IMR-90 (cell line): Measurements from ENCODE around the gene CARF. TPM values are rescaled to one million over a fixed set of nuclear protein-coding genes. Genes with fewer than 3 reads are reported as not detected.

ENCODE experiments used
- ATAC-seq: fragments of 200-7000 bp; cut with Tn5 transposase; 2 replicates; pipeline ENCODE4 v1.9.1; 2020; ENCODE audit warnings: low read depth, mild to moderate bottlenecking, moderate library complexity
- BruUV-seq: library from RNA; stranded (reverse); fragments of 400-500 nt; replicated peaks from 2 replicates; lab custom pipeline; 2021; lab: Mats Ljungman, UMichigan
- CTCF ChIA-PET: fragments of 300-600 bp; formaldehyde crosslinking; extraction: SDS; loops from one replicate; lab custom pipeline; 2021; ENCODE audit warnings: antibody characterized with exemption; lab: Yijun Ruan, JAX
- POLR2A ChIA-PET: fragments of 300-600 bp; sonication (Branson Sonifier 250); formaldehyde crosslinking; loops from one replicate; lab custom pipeline; 2022; ENCODE audit warnings: antibody characterized with exemption; ENCODE audit not compliant: unreplicated experiment; lab: Charles Lee
- DNase-seq: peaks from one replicate; pipeline ENCODE4 v3.0.0; 2013
- H2AFZ ChIP-seq: replicated peaks from 2 replicates; pipeline ENCODE3; 2013; ENCODE audit warnings: low read length, mild to moderate bottlenecking; ENCODE audit not compliant: poor library complexity
- H2AK5ac ChIP-seq: 2 replicates; pipeline ENCODE4 v1.6.1; 2013; ENCODE audit warnings: low read depth, low read length, inconsistent platforms
- H2AK9ac ChIP-seq: replicated peaks from 2 replicates; pipeline ENCODE3; 2013; ENCODE audit warnings: mild to moderate bottlenecking, low read depth, low read length, moderate library complexity; ENCODE audit not compliant: poor library complexity
- H2BK120ac ChIP-seq: 2 replicates; pipeline ENCODE4 v1.6.1; 2013; ENCODE audit warnings: low read depth, low read length, inconsistent platforms
- H2BK15ac ChIP-seq: 3 replicates; pipeline ENCODE4 v1.6.1; 2013; ENCODE audit warnings: low read depth, low read length, inconsistent platforms
- H2BK20ac ChIP-seq: 2 replicates; pipeline ENCODE4 v1.6.1; 2013; ENCODE audit warnings: low read depth, mild to moderate bottlenecking, inconsistent platforms, low read length, moderate library complexity
- H2BK5ac ChIP-seq: 2 replicates; pipeline ENCODE4 v1.6.1; 2013; ENCODE audit warnings: mild to moderate bottlenecking, low read depth, low read length, inconsistent platforms; ENCODE audit not compliant: poor library complexity, severe bottlenecking
- H3K14ac ChIP-seq: replicated peaks from 2 replicates; pipeline ENCODE4 v1.6.1; 2013; ENCODE audit warnings: low read depth, low read length, inconsistent platforms
- H3K18ac ChIP-seq: 2 replicates; pipeline ENCODE4 v1.6.1; 2013; ENCODE audit warnings: low read depth, low read length, control low read depth
- H3K23ac ChIP-seq: 2 replicates; pipeline ENCODE4 v1.6.1; 2013; ENCODE audit warnings: low read depth, low read length, inconsistent platforms
- H3K27ac ChIP-seq: 2 replicates; pipeline ENCODE4 v1.5.1; 2013; ENCODE audit warnings: mild to moderate bottlenecking, control low read depth, low read length; ENCODE audit not compliant: insufficient read depth
- H3K27me3 ChIP-seq: 2 replicates; pipeline ENCODE4 v1.6.1; 2013; ENCODE audit warnings: low read length; ENCODE audit not compliant: control insufficient read depth, insufficient read depth
- H3K36me3 ChIP-seq: 2 replicates; pipeline ENCODE4 v1.6.1; 2013; ENCODE audit warnings: low read length, mixed read lengths; ENCODE audit not compliant: control insufficient read depth, insufficient read depth
- H3K4ac ChIP-seq: 2 replicates; pipeline ENCODE4 v1.6.1; 2013; ENCODE audit warnings: low read depth, low read length, inconsistent platforms
- H3K4me1 ChIP-seq: 2 replicates; pipeline ENCODE4 v1.6.1; 2013; ENCODE audit warnings: low read length, mixed read lengths; ENCODE audit not compliant: control insufficient read depth, insufficient read depth
- H3K4me2 ChIP-seq: 2 replicates; pipeline ENCODE4 v1.6.1; 2013; ENCODE audit warnings: low read depth, mild to moderate bottlenecking, control low read depth, low read length, moderate library complexity
- H3K4me3 ChIP-seq: 2 replicates; pipeline ENCODE4 v1.5.1; 2013; ENCODE audit warnings: low read depth, mild to moderate bottlenecking, control low read depth, low read length, moderate library complexity; ENCODE audit not compliant: insufficient read depth
- H3K56ac ChIP-seq: 2 replicates; pipeline ENCODE4 v1.6.1; 2013; ENCODE audit warnings: low read length, inconsistent platforms; ENCODE audit not compliant: insufficient read depth; ENCODE audit errors: extremely low read depth
- H3K79me1 ChIP-seq, 2 experiments: 2 replicates each; pipeline ENCODE4 v1.6.1; 2013; ENCODE audit warnings: low read length in 2 of 2, inconsistent platforms in 1 of 2, low read depth in 1 of 2
- H3K9ac ChIP-seq: 2 replicates; pipeline ENCODE4 v1.6.1; 2013; ENCODE audit warnings: low read depth, low read length, control low read depth
- H3K9me1 ChIP-seq: 2 replicates; pipeline ENCODE4 v1.6.1; 2013; ENCODE audit warnings: low read length, inconsistent platforms; ENCODE audit not compliant: insufficient read depth
- H3K9me3 ChIP-seq: 2 replicates; pipeline ENCODE4 v1.6.1; 2013; ENCODE audit warnings: low read length; ENCODE audit not compliant: control insufficient read depth, insufficient read depth
- H4K20me1 ChIP-seq: 2 replicates; pipeline ENCODE4 v1.6.1; 2013; ENCODE audit warnings: low read length, inconsistent platforms; ENCODE audit not compliant: insufficient read depth
- H4K5ac ChIP-seq: 2 replicates; pipeline ENCODE4 v1.6.1; 2013; ENCODE audit warnings: mild to moderate bottlenecking, low read depth, low read length, control low read depth
- H4K8ac ChIP-seq, 2 experiments: 2 replicates each; pipeline ENCODE4 v1.6.1; 2013; ENCODE audit warnings: low read depth in 2 of 2, low read length in 2 of 2, control low read depth in 1 of 2, inconsistent platforms in 1 of 2
- H4K91ac ChIP-seq: 2 replicates; pipeline ENCODE4 v1.6.1; 2013; ENCODE audit warnings: low read depth, low read length, inconsistent platforms; ENCODE audit not compliant: insufficient read depth
- BHLHE40 ChIP-seq: fragments of 150-350 bp; IDR thresholded peaks from 2 replicates; pipeline ENCODE4 v1.6.1; 2016; ENCODE audit warnings: mild to moderate bottlenecking, low read depth, low read length
- CEBPB ChIP-seq: IDR thresholded peaks from 2 replicates; pipeline ENCODE4 v1.6.1; 2012; ENCODE audit warnings: low read depth, low read length, improper control_type of control experiment
- CHD1 ChIP-seq: IDR thresholded peaks from 2 replicates; pipeline ENCODE4 v1.6.1; 2012; ENCODE audit warnings: low read depth, low read length, improper control_type of control experiment
- CTCF ChIP-seq: conservative IDR thresholded peaks from 2 replicates; pipeline ENCODE4 v1.5.1; 2012; ENCODE audit warnings: mild to moderate bottlenecking, low read depth, low read length, improper control_type of control experiment
- ELK1 ChIP-seq: fragments of 150-350 bp; IDR thresholded peaks from 2 replicates; pipeline ENCODE4 v1.6.1; 2016; ENCODE audit warnings: low read depth, mild to moderate bottlenecking, low read length, moderate library complexity, borderline replicate concordance
- FOS ChIP-seq: fragments of 150-350 bp; IDR thresholded peaks from 2 replicates; pipeline ENCODE4 v1.6.1; 2016; ENCODE audit warnings: low read depth, low read length
- MAFK ChIP-seq: IDR thresholded peaks from 2 replicates; pipeline ENCODE4 v1.6.1; 2012; ENCODE audit warnings: low read depth, low read length, improper control_type of control experiment
- MAZ ChIP-seq: IDR thresholded peaks from 2 replicates; pipeline ENCODE4 v1.6.1; 2012; ENCODE audit warnings: low read depth, mild to moderate bottlenecking, low read length, improper control_type of control experiment, moderate library complexity, borderline replicate concordance
- MXI1 ChIP-seq: IDR thresholded peaks from 2 replicates; pipeline ENCODE4 v1.6.1; 2012; ENCODE audit warnings: low read depth, mild to moderate bottlenecking, low read length, moderate library complexity, borderline replicate concordance
- NFE2L2 ChIP-seq: fragments of 150-350 bp; IDR thresholded peaks from 2 replicates; pipeline ENCODE4 v1.6.1; 2016; ENCODE audit warnings: low read depth, mild to moderate bottlenecking, low read length
- POLR2A ChIP-seq: IDR thresholded peaks from 2 replicates; pipeline ENCODE4 v1.6.1; 2012; ENCODE audit warnings: mild to moderate bottlenecking, low read depth, low read length
- RAD21 ChIP-seq: IDR thresholded peaks from 2 replicates; pipeline ENCODE4 v1.6.1; 2012; ENCODE audit warnings: low read length, improper control_type of control experiment
- RCOR1 ChIP-seq: IDR thresholded peaks from 2 replicates; pipeline ENCODE4 v1.6.1; 2012; ENCODE audit warnings: mild to moderate bottlenecking, low read length, improper control_type of control experiment; ENCODE audit not compliant: insufficient replicate concordance
- RFX5 ChIP-seq: IDR thresholded peaks from 2 replicates; pipeline ENCODE4 v1.8.0; 2012; ENCODE audit warnings: low read depth, mild to moderate bottlenecking, low read length, moderate library complexity
- SMC3 ChIP-seq: fragments of 150-350 bp; IDR thresholded peaks from 2 replicates; pipeline ENCODE4 v1.6.1; 2016; ENCODE audit warnings: low read depth, mild to moderate bottlenecking, antibody characterized with exemption, low read length, moderate library complexity
- WGBS, 2 experiments: methylation state at CpG; one replicate each; pipeline versions ENCODE4 v1.1.5 to v1.1.7; 2013; ENCODE audit warnings: missing lambda C conversion rate in 2 of 2; ENCODE audit not compliant: insufficient read length in 1 of 2; ENCODE audit errors: extremely low coverage in 2 of 2; 5-methylcytosine and 5-hydroxymethylcytosine counted together
- dilution Hi-C: fragments of 300-500 bp; cut with HindIII; formaldehyde crosslinking; loops from one replicate; pipeline ENCODE4 v1.14.3; 2018; ENCODE audit warnings: low sequenced_read_pairs; ENCODE audit not compliant: unreplicated experiment
- in situ Hi-C: fragments of 300-500 bp; cut with MboI; formaldehyde crosslinking; loops from 3 replicates; pipeline ENCODE4 v1.14.3; 2019; ENCODE audit warnings: low sequenced_read_pairs, inconsistent platforms, mixed read lengths
- intact Hi-C: fragments of 100-400 bp; cut with micrococcal nuclease; formaldehyde crosslinking; loops from 2 replicates; pipeline ENCODE4 v1.10.0; 2022
- polyA plus RNA-seq, 3 experiments: library from polyadenylated mRNA; depleted of rRNA; stranded (reverse); fragments of >200 nt; gene quantifications; 2 replicates each; pipeline ENCODE4 v1.2.3, GENCODE V29; 2012; ENCODE audit warnings: low replicate concordance in 1 of 3
- total RNA-seq: library from RNA; depleted of rRNA; stranded (reverse); fragments of >200 nt; gene quantifications from 2 replicates; pipeline ENCODE4 v1.2.3, GENCODE V29; 2012
- TF ChIP-seq, protein P1 (sequence below): fragments of 150-350 bp; IDR thresholded peaks from 2 replicates; pipeline ENCODE4 v1.6.1; 2017; ENCODE audit warnings: mild to moderate bottlenecking, antibody characterized with exemption, low read length, low read depth

Gene CARF
- total and polyA plus RNA-seq, 2 of the 4 experiments (the other 2 are of a cell fraction): 2.4 to 5.6 TPM

GRCh38 chr2:202960524-202960923 lies 48.4 kb downstream of the CARF start:
- Histone ChIP-seq H4K8ac (no peak overlapping the region), H3K27ac (no peak overlapping the region), H4K20me1 (no peaks in the 10 kb centered on the region), H3K4me1 (no peaks in the 10 kb centered on the region), H2BK15ac (no peak overlapping the region), H3K9me3 (no peaks in the 10 kb centered on the region), H2BK5ac (no peak overlapping the region), H2AK9ac (no peak overlapping the region), H3K4me2 (no peak overlapping the region), H3K4me3 (no peak overlapping the region), H2BK120ac (no peak overlapping the region), H4K5ac (no peak overlapping the region), H4K91ac (no peak overlapping the region), H3K9ac (no peak overlapping the region), H3K36me3 (no peaks in the 10 kb centered on the region), H3K27me3 (no peaks in the 10 kb centered on the region), H2BK20ac (no peak overlapping the region), H3K23ac (no peak overlapping the region), H3K18ac (no peak overlapping the region), H3K14ac (no peak overlapping the region), H3K9me1 (no peaks in the 10 kb centered on the region), H3K56ac (no peak overlapping the region), H2AFZ (no peak overlapping the region), H3K79me1 (no peaks in the 10 kb centered on the region), H2AK5ac (no peak overlapping the region), H3K4ac (no peak overlapping the region)
- no peak for TF ChIP-seq FOS
- no peak for TF ChIP-seq CEBPB
- no peak for TF ChIP-seq ELK1
- no peak for TF ChIP-seq NFE2L2
- TF ChIP-seq SMC3: no peak
- TF ChIP-seq RAD21: no peak
- TF ChIP-seq CHD1: no peak
- TF ChIP-seq, protein P1, sequence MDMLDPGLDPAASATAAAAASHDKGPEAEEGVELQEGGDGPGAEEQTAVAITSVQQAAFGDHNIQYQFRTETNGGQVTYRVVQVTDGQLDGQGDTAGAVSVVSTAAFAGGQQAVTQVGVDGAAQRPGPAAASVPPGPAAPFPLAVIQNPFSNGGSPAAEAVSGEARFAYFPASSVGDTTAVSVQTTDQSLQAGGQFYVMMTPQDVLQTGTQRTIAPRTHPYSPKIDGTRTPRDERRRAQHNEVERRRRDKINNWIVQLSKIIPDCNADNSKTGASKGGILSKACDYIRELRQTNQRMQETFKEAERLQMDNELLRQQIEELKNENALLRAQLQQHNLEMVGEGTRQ: no peak
- TF ChIP-seq MXI1: no peak
- no peak for TF ChIP-seq MAZ
- no peak for TF ChIP-seq BHLHE40
- TF ChIP-seq RCOR1: no peak
- no peak for TF ChIP-seq RFX5
- no peak for TF ChIP-seq CTCF
- no peak for TF ChIP-seq MAFK
- TF ChIP-seq POLR2A: no peak
- ATAC-seq (no peak), DNase-seq (no peak)
- ChIA-PET CTCF (no interaction called here), POLR2A (no interaction called here)
- BruUV-seq: no TSS peak
- dilution Hi-C loops: no loop called here
- intact Hi-C loops: no loop called here
- in situ Hi-C loops: no loop called here
- WGBS, 2 experiments: 96% methylated on average over 4 of the region's 6 CpGs; no CpG with 5 or more reads in 1 of the 2 experiments
